Natural killer cell treated with Interleukin-12 subunit alpha and Interleukin-12 subunit beta and Interleukin-15 and Interleukin-18, amount 100 ng/mL, for 72 hours (primary cell): ENCODE measurements around the gene TMEM158. TPM values are rescaled to one million over a fixed set of nuclear protein-coding genes. Genes with fewer than 3 reads are reported as not detected.

Experiments
- ATAC-seq, 2 donors: fragments of 150-1000 bp; cut with Tn5 transposase in 1 of 2; sonication (Bioruptor Pico), chemical (Tn5 transposase) in 1 of 2; 2 replicates each; pipeline ENCODE4 v1.10.0; 2021
- DNase-seq: peaks from one replicate; pipeline ENCODE4 v3.0.0; 2022; ENCODE audit warnings: low spot score
- H3K27ac Mint-ChIP-seq, 2 donors: 1 replicate in 1 of 2; 2 replicates in 1 of 2; pipeline ENCODE4 v1.8.0; 2022; ENCODE audit warnings: mixed read lengths in 2 of 2, mild to moderate bottlenecking in 1 of 2, moderate library complexity in 1 of 2
- H3K27me3 Mint-ChIP-seq, 2 donors: 1 replicate in 1 of 2; 2 replicates in 1 of 2; pipeline ENCODE4 v1.8.0; 2022; ENCODE audit warnings: mixed read lengths in 2 of 2
- H3K36me3 Mint-ChIP-seq: one replicate; pipeline ENCODE4 v1.8.0; 2022; ENCODE audit warnings: mixed read lengths
- H3K4me1 Mint-ChIP-seq, 2 donors: 1 replicate in 1 of 2; 2 replicates in 1 of 2; pipeline ENCODE4 v1.8.0; 2022; ENCODE audit warnings: low read depth in 2 of 2, mixed read lengths in 2 of 2, mild to moderate bottlenecking in 1 of 2
- H3K4me3 Mint-ChIP-seq: one replicate; pipeline ENCODE4 v1.8.0; 2022; ENCODE audit warnings: mixed read lengths
- H3K9me3 Mint-ChIP-seq: 2 replicates; pipeline ENCODE4 v1.8.0; 2022; ENCODE audit warnings: mixed read lengths
- total RNA-seq, 2 donors: library from RNA; stranded (reverse); gene quantifications; one replicate each; pipeline ENCODE4 v1.2.3, GENCODE V29; 2022

Gene TMEM158
- total RNA-seq, 2 donors from 2014 or later = 0.56 to 2.5 TPM

DNA sequence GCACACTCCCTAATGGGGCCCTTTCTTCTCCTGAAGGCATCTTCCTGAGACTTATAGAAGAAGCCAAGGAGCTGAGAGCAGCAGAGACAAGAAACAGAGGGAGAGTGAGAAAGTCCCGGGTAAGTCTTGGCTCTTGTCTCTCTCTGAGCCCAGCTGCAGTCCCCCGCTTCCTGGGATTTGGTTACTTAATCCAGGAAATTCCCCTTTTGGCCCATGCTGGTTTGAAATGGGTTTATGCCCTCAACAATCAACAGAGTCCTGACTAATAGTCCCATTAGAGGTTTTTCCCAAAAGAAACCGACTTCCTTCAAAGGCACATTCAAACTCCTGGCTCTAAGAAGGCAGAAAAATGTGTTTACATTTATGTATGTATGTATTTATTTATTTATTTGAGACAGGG, 22.0 kb downstream of the TMEM158 start:
- peaks cover 8 to 13% of the 10 kb centered on the region in 2 donors for H3K27me3 Mint-ChIP-seq
- no peaks in the 10 kb centered on the region for H3K36me3 Mint-ChIP-seq
- no peak overlapping the region for H3K27ac Mint-ChIP-seq
- no peaks in the 10 kb centered on the region for H3K9me3 Mint-ChIP-seq
- ATAC-seq (no peak), DNase-seq (no peak)
- no peaks in the 10 kb centered on the region for H3K4me1 Mint-ChIP-seq
- H3K4me3 Mint-ChIP-seq = no peak overlapping the region

DNA sequence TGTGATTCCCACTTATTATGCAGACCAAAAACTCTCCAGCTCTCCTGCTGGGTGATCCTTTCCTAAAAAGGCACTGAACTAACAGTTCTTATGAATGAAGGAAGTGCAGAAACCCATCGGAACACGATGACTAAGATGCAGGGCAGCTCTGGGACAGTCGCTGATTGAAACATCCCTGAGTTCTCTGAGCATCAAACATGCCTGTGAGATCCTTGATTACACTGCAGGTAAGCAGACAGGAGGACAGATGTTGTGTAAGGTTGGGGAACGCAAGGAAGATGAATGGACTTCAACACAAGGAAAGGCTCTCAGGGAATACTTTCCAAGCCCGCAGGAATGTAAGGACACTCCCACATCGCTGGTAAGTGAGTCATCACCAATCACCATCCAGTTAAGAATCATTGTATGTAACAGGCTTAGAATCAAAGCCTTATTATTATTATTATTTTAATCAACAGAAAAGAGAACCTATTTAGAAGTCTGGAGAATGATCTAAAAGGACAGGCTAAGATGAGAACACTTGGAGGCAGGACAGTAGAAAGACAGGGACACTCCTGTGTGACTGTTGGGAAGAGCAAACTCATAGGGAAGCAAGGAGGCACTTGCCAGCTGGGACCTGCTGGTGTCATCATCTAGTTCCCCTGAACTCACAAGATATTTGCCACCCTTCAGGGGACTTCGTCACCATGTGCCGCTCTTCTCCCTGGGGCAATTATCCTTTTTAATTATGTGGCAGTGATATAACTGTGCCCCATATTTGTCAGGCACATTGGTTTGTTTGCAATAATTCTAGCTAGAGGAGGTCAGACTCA, 26.0 kb downstream of the TMEM158 start:
- peaks cover 21 to 23% of the 10 kb centered on the region in 2 donors for H3K27me3 Mint-ChIP-seq
- no peaks in the 10 kb centered on the region for H3K9me3 Mint-ChIP-seq
- ATAC-seq (no peak), DNase-seq (no peak)
- H3K36me3 Mint-ChIP-seq = no peaks in the 10 kb centered on the region
- no peak overlapping the region for H3K27ac Mint-ChIP-seq
- no peaks in the 10 kb centered on the region for H3K4me1 Mint-ChIP-seq
- H3K4me3 Mint-ChIP-seq = no peak overlapping the region

GRCh38 chr3:45198264-45199260, 27.5 kb downstream of the TMEM158 start:
- no peaks in the 10 kb centered on the region for H3K4me1 Mint-ChIP-seq
- ATAC-seq (no peak), DNase-seq (peak; percentile 23)
- no peaks in the 10 kb centered on the region for H3K36me3 Mint-ChIP-seq
- H3K27me3 Mint-ChIP-seq = peaks cover 24 to 26% of the 10 kb centered on the region in 2 donors
- no peak overlapping the region for H3K4me3 Mint-ChIP-seq
- H3K9me3 Mint-ChIP-seq = no peaks in the 10 kb centered on the region
- H3K27ac Mint-ChIP-seq = no peak overlapping the region

DNA sequence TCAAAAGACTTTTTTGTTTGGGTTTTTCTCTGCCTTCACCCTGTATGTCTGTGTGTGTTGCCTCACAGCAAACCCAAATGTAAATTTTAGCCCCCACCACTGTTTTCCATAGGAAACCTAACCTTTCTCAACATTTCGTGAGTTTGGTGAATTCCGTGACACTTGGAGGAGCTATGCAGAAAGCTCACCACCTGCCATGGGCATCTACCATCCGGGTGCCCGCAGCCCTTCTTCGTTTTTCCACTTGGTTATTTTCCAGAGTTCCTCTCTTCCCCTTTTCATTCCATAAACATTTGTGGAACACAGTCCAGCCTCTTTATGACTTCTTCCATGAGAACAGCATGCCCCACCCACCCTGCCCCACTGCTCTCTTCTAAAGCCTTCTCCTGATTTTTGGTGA, 31.3 kb downstream of the TMEM158 start:
- no peak for ATAC-seq
- Mint-ChIP-seq H3K27me3 (peaks cover 17 to 18% of the 10 kb centered on the region in 2 donors), H3K9me3 (no peaks in the 10 kb centered on the region), H3K36me3 (no peaks in the 10 kb centered on the region), H3K4me3 (no peak overlapping the region), H3K27ac (no peak overlapping the region), H3K4me1 (peaks cover 0 to 4% of the 10 kb centered on the region in 2 donors)
- DNase-seq = no peak

- Mint-ChIP-seq H3K27ac (no peak overlapping the region), H3K36me3 (no peaks in the 10 kb centered on the region), H3K4me3 (no peak overlapping the region), H3K27me3 (peaks cover 11% of the 10 kb centered on the region in 2 donors), H3K4me1 (peaks cover 9 to 14% of the 10 kb centered on the region in 2 donors), H3K9me3 (no peaks in the 10 kb centered on the region)
- ATAC-seq (peak; percentile 25 to 67), DNase-seq (no peak)
Measured at GRCh38 chr3:45191924-45192417, 34.1 kb downstream of the TMEM158 start.

- ATAC-seq (peak in 1 of 2 donors; percentile 2), DNase-seq (no peak)
- Mint-ChIP-seq H3K27me3 (peaks cover 11 to 13% of the 10 kb centered on the region in 2 donors), H3K36me3 (no peaks in the 10 kb centered on the region), H3K4me1 (peaks cover 9 to 14% of the 10 kb centered on the region in 2 donors), H3K4me3 (no peak overlapping the region), H3K9me3 (no peaks in the 10 kb centered on the region), H3K27ac (no peak overlapping the region)
Measured at GRCh38 chr3:45191424-45191823, 34.7 kb downstream of the TMEM158 start.

- Mint-ChIP-seq H3K9me3 (no peaks in the 10 kb centered on the region), H3K27ac (no peak overlapping the region), H3K36me3 (no peaks in the 10 kb centered on the region), H3K27me3 (peaks cover 0 to 9% of the 10 kb centered on the region in 2 donors), H3K4me1 (peaks cover 12 to 14% of the 10 kb centered on the region in 2 donors), H3K4me3 (no peak overlapping the region)
- DNase-seq (no peak), ATAC-seq (no peak)
Measured at GRCh38 chr3:45188719-45189659, 37.1 kb downstream of the TMEM158 start.

GRCh38 chr3:45187694-45188141, 38.4 kb downstream of the TMEM158 start:
- Mint-ChIP-seq H3K4me1 (peaks cover 12 to 14% of the 10 kb centered on the region in 2 donors), H3K4me3 (peak overlapping the region; percentile 43), H3K27ac (no peak overlapping the region), H3K36me3 (no peaks in the 10 kb centered on the region), H3K9me3 (no peaks in the 10 kb centered on the region), H3K27me3 (peaks cover 0 to 13% of the 10 kb centered on the region in 2 donors)
- DNase-seq (no peak), ATAC-seq (peak; percentile 64 to 73)

- Mint-ChIP-seq H3K27ac (no peak overlapping the region), H3K4me3 (no peak overlapping the region), H3K36me3 (no peaks in the 10 kb centered on the region), H3K27me3 (peaks cover 0 to 13% of the 10 kb centered on the region in 2 donors), H3K9me3 (no peaks in the 10 kb centered on the region), H3K4me1 (peaks cover 12 to 14% of the 10 kb centered on the region in 2 donors)
- ATAC-seq (no peak), DNase-seq (no peak)
Measured at GRCh38 chr3:45186871-45187270, 39.2 kb downstream of the TMEM158 start.

GRCh38 chr3:45185461-45185860, 40.6 kb downstream of the TMEM158 start:
- Mint-ChIP-seq H3K9me3 (no peaks in the 10 kb centered on the region), H3K27me3 (peaks cover 0 to 13% of the 10 kb centered on the region in 2 donors), H3K27ac (no peak overlapping the region), H3K36me3 (no peaks in the 10 kb centered on the region), H3K4me1 (peaks cover 8 to 14% of the 10 kb centered on the region in 2 donors), H3K4me3 (no peak overlapping the region)
- DNase-seq (no peak), ATAC-seq (peak in 1 of 2 donors; percentile 4)

- Mint-ChIP-seq H3K27me3 (peaks cover 0 to 13% of the 10 kb centered on the region in 2 donors), H3K4me1 (peaks cover 8 to 14% of the 10 kb centered on the region in 2 donors), H3K4me3 (no peak overlapping the region), H3K36me3 (no peaks in the 10 kb centered on the region), H3K9me3 (no peaks in the 10 kb centered on the region), H3K27ac (no peak overlapping the region)
- ATAC-seq (no peak), DNase-seq (no peak)
Measured at GRCh38 chr3:45185052-45185451, 41.0 kb downstream of the TMEM158 start.

- DNase-seq = no peak
- peaks cover 8 to 12% of the 10 kb centered on the region in 2 donors for H3K4me1 Mint-ChIP-seq
- no peaks in the 10 kb centered on the region for H3K36me3 Mint-ChIP-seq
- ATAC-seq = no peak
- H3K4me3 Mint-ChIP-seq = no peak overlapping the region
- H3K9me3 Mint-ChIP-seq = no peaks in the 10 kb centered on the region
- peaks cover 0 to 13% of the 10 kb centered on the region in 2 donors for H3K27me3 Mint-ChIP-seq
- peak overlapping the region in 1 of 2 donors; percentile 47 for H3K27ac Mint-ChIP-seq
Measured at GRCh38 chr3:45183872-45184262, 42.2 kb downstream of the TMEM158 start.
